AG20443 (cell line): Measurements from ENCODE around the gene PRKAG3.

Experiments
- DNase-seq: peaks from one replicate; pipeline ENCODE4 v3.0.0; 2012; ENCODE audit warnings: low spot score, mixed read lengths

The PRKAG3 gene

GRCh38 chr2:218831378-218831990 lies at the start of gene PRKAG3:
PRKAG3 (minus strand) TSS chr2:218831803.
- peak; percentile 27 for DNase-seq

GRCh38 chr2:218880859-218881594 lies 49.4 kb upstream of the PRKAG3 start:
- no peak for DNase-seq

- DNase-seq: no peak
Observed at GRCh38 chr2:218880102-218880858, 48.7 kb upstream of the PRKAG3 start, which contains the start of gene WNT10A. WNT10A (plus strand) TSS chr2:218880852; CDS start chr2:218880996, 144 bp downstream.

- no peak for DNase-seq
Observed at GRCh38 chr2:218879776-218880101, 48.1 kb upstream of the PRKAG3 start.

- no peak for DNase-seq
Observed at GRCh38 chr2:218878926-218879761, 47.5 kb upstream of the PRKAG3 start.

GRCh38 chr2:218878486-218878885 lies 46.9 kb upstream of the PRKAG3 start:
- no peak for DNase-seq

- no peak for DNase-seq
Observed at GRCh38 chr2:218877891-218878290, 46.3 kb upstream of the PRKAG3 start.

- DNase-seq: no peak
Observed at GRCh38 chr2:218877331-218877730, 45.7 kb upstream of the PRKAG3 start.

- DNase-seq: peak; percentile 79
Observed at GRCh38 chr2:218876562-218877219, 45.1 kb upstream of the PRKAG3 start.

- no peak for DNase-seq
Observed at GRCh38 chr2:218875692-218876246, 44.2 kb upstream of the PRKAG3 start.

GRCh38 chr2:218873359-218874194 lies 42.0 kb upstream of the PRKAG3 start:
- no peak for DNase-seq

GRCh38 chr2:218872645-218873358 lies 41.2 kb upstream of the PRKAG3 start:
- no peak for DNase-seq

- no peak for DNase-seq
Observed at GRCh38 chr2:218871345-218872302, 40.0 kb upstream of the PRKAG3 start.

- no peak for DNase-seq
Observed at GRCh38 chr2:218870984-218871344, 39.4 kb upstream of the PRKAG3 start.

- no peak for DNase-seq
Observed at GRCh38 chr2:218869064-218869463, 37.5 kb upstream of the PRKAG3 start.

GRCh38 chr2:218867900-218868299 lies 36.3 kb upstream of the PRKAG3 start:
- no peak for DNase-seq

- DNase-seq: no peak
Observed at GRCh38 chr2:218865999-218866398, 34.4 kb upstream of the PRKAG3 start.

- no peak for DNase-seq
Observed at GRCh38 chr2:218865396-218865795, 33.8 kb upstream of the PRKAG3 start.
